Choroid plexus epithelial cell (primary cell): ENCODE measurements around the gene PTPN2.

ENCODE experiments used
- DNase-seq: peaks from one replicate; pipeline ENCODE4 v3.0.0-alpha.2; 2010; ENCODE audit warnings: low read depth
- H3K4me3 ChIP-seq: 2 replicates; pipeline ENCODE4 v1.5.1; 2011; ENCODE audit warnings: low read depth, mild to moderate bottlenecking, control low read depth, low read length, moderate library complexity
- TF ChIP-seq, protein P1 (sequence below): conservative IDR thresholded peaks from 2 replicates; pipeline ENCODE4 v1.5.1; 2011; ENCODE audit warnings: low read depth, mild to moderate bottlenecking, control low read depth, inconsistent platforms, low read length, moderate library complexity

PTPN2 gene

GRCh38 chr18:12891561-12891960, 7.5 kb upstream of the PTPN2 start:
- TF ChIP-seq, protein P1, sequence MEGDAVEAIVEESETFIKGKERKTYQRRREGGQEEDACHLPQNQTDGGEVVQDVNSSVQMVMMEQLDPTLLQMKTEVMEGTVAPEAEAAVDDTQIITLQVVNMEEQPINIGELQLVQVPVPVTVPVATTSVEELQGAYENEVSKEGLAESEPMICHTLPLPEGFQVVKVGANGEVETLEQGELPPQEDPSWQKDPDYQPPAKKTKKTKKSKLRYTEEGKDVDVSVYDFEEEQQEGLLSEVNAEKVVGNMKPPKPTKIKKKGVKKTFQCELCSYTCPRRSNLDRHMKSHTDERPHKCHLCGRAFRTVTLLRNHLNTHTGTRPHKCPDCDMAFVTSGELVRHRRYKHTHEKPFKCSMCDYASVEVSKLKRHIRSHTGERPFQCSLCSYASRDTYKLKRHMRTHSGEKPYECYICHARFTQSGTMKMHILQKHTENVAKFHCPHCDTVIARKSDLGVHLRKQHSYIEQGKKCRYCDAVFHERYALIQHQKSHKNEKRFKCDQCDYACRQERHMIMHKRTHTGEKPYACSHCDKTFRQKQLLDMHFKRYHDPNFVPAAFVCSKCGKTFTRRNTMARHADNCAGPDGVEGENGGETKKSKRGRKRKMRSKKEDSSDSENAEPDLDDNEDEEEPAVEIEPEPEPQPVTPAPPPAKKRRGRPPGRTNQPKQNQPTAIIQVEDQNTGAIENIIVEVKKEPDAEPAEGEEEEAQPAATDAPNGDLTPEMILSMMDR, result no peak
- DNase-seq, result no peak
- H3K4me3 ChIP-seq, result no peak overlapping the region

- DNase-seq, result no peak
- TF ChIP-seq, protein P1, result no peak
- no peak overlapping the region for H3K4me3 ChIP-seq
These were observed 6.9 kb upstream of the PTPN2 start for GRCh38 chr18:12890964-12891363.

DNA sequence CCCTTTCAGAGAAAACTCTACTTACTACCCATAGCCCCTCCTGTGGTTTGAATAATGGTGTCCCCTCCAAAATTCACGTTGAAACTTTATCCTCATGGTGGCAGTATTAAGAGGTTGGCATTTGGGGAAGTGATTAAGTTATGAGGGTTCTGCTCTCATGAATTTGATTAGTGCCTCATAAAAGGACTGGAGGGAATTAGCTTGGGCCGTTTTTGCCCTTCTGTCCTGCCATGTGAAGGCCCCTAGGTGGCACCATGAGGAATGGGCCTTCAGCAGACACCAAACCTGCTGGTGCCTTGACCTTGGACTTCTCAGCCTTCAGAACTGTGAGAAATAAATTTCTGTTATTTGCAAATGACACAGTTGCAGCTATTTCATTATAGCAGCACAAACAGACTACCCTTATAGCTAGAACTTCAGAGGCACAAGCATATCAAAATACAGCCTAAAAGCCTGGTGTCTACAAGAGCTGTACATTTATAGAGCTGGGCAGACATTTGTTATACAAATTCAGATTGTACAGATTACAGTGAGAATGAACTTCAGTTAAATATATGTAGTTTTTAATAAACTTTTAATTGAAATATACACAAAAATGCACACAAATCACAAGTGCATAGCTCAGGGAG, 2.6 kb upstream of the PTPN2 start:
- H3K4me3 ChIP-seq, result no peak overlapping the region
- DNase-seq, result no peak
- TF ChIP-seq, protein P1, result peak; percentile 53

- no peak for DNase-seq
- H3K4me3 ChIP-seq, result no peak overlapping the region
- TF ChIP-seq, protein P1, result no peak
These were observed 1.5 kb upstream of the PTPN2 start for GRCh38 chr18:12885500-12885899.

DNA sequence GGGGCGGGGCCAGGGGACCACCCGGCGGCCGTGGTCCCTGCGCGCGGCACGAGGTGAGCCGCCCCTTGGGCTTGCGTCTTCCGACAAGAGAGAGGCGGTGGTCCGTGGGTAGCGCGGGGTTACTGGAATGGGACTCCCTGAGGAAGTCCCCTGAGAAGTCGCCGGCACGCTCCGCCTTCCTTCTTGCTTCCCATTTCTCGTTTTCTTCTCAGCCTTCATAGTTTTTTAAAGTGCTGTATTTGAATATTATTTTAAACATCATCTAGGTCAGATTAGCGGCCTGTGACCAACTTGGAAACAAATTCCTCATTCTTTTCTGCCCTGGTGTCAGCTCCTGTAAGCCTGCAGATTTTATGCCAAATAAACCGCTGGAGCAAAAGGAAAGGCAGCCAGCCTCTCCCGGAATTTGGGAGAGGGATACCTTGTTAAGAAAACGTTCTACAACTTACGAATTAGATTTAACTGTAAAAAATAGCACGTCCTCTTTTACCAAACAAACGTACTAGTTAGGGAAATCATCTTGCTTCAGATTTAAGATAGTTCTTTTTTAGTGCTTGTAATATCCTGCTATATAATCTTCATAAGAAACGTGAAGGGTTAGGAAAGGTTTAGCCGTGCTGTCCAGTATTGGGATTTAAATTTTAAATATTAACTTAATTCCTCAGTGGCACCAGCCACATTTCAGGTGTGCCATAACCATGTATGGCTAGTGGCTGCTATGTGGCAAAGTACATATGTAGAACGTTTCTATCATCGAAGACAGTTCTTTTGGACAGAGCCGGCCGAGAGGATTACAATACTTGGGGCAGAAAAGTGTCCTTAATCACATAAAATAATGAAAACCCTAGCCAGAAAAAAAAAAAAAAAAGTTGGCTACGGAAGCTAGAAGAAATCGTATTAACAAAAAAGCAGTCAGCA, 628 bp upstream of the PTPN2 start:
- DNase-seq, result peak; percentile 31
- peak overlapping the region; percentile 85 for H3K4me3 ChIP-seq
- TF ChIP-seq, protein P1, result no peak

DNA sequence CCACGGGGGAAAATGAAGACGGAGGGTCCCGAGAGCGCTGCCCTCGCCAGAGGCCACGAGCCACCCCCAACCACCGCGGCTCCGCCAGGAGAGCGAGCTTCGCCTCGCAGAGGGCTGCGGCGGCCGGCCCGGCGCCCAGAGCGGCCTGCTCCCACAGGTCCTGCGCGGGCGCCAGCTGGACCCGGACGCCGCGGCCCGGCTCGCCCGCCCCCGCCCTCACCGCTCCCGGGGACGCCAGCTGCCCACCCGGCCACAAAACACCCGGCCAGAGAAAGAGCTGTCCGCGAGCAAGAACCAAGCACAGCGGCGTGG, 709 bp downstream of the PTPN2 start:
- DNase-seq, result no peak
- TF ChIP-seq, protein P1, result no peak
- peak overlapping the region; percentile 89 for H3K4me3 ChIP-seq
